GM19193 (cell line): ENCODE data around the gene OSBPL2.

Source experiments
- POLR2A ChIP-seq: IDR thresholded peaks from 4 replicates; pipeline ENCODE4 v1.6.1; 2011; ENCODE audit not compliant: insufficient read depth, insufficient read length; ENCODE audit errors: extremely low read depth

OSBPL2 gene

DNA sequence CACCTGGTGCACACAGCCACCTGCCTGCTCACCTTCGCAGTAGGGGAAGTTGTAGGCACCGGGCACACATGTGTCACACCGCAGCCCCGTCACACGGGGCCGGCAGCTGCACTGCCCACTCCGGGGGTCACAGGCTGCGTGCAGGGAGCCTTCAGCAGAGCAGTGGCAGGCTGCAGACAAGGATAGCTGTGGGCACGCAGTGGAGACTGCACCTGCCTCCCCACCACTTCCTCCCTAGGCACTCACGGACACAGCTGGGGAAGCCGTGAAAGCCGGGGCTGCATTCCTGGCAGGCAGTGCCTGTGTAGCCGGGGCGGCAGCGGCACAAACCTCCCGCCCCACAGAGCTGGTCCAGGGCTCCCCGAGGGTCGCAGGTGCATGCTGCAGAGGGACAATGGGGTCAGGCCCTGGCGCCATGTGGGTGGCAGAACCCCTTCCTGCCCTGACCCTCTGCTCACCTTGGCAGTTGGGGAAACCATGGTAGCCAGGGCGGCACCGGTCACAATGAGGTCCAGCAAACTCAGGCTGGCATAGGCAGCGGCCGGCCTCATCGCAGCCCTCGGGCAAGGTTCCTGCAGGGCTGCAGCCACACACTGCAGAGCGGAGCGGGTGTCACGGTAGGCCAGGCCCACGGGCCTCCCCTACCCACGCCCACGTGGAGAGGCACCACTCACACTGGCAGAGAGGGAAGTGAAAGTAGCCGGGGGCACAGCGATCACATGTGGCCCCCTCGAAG, 99.4 kb downstream of the OSBPL2 start:
- no peak for TF ChIP-seq POLR2A

- TF ChIP-seq POLR2A = no peak
Observed at GRCh38 chr20:62338294-62338620, 99.9 kb downstream of the OSBPL2 start.

DNA sequence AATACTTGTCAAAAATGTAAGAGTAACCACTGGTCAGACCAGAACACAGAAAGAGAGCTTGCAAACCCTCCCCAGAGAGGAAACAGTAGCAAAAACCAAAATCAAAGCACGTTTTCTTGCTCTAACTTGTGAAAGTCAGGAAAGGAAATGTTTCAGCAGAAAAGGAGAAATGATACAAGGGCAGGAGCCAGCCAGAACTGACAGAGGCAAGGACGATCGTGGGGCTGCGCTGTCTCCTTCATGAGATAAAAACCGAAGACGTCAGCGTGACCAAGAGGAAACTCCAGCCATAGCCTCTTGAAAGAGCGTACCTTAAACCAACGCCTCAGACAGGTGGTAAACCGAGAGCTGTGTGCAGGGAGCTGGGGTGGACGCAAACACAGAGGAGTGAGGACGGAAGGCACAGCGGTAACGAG, 101.3 kb downstream of the OSBPL2 start:
- no peak for TF ChIP-seq POLR2A

GRCh38 chr20:62342910-62343309, 104.6 kb downstream of the OSBPL2 start:
- no peak for TF ChIP-seq POLR2A

GRCh38 chr20:62344092-62344491, 105.8 kb downstream of the OSBPL2 start:
- no peak for TF ChIP-seq POLR2A

DNA sequence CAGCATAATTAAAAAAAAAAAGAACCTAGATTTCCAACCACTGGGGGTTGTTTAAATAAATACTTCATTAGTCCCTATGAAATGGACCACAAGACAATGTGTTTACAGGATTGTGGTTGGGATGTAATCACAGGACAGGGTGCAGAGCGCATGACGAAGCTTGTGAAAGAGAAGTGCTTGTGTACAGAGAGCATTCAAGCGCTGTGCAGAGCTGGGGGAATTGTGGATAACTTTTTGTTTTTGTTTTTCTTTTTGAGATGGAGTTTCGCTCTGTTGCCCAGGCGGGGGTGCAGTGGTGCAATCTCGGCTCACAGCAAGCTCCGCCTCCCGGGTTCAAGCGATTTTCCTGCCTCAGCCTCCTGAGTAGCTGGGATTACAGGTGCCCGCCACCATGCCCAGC, 106.5 kb downstream of the OSBPL2 start:
- TF ChIP-seq POLR2A = no peak
